Heart left ventricle (tissue), 16 donors: ENCODE data around the gene PLEKHG3. TPM values are rescaled to one million over a fixed set of nuclear protein-coding genes. Genes with fewer than 3 reads are reported as not detected.

ENCODE experiments used
- ATAC-seq, 4 donors: fragments of 200-7000 bp; cut with Tn5 transposase; one replicate each; pipeline ENCODE4 v1.9.1; 2020 to 2022; ENCODE audit warnings: moderate library complexity in 4 of 4, mild to moderate bottlenecking in 3 of 4, moderate number of reproducible peaks in 1 of 4
- DNase-seq, 5 donors: peaks; one replicate each; pipeline ENCODE4 v3.0.0-alpha.2; 2020
- H3K27ac ChIP-seq, 12 donors: fragments of 200-600 bp; sonication (generic) in 4 of 12; one replicate each; pipeline versions ENCODE4 v1.5.0 to v1.8.0; 2016 to 2022; ENCODE audit warnings: mild to moderate bottlenecking in 2 of 12
- H3K27me3 ChIP-seq, 9 donors: fragments of 200-600 bp; sonication (generic) in 2 of 9; one replicate each; pipeline versions ENCODE4 v1.5.1 to v1.8.0; 2016 to 2022; ENCODE audit warnings: mild to moderate bottlenecking in 3 of 9
- H3K36me3 ChIP-seq, 9 donors: fragments of 200-600 bp; sonication (generic) in 2 of 9; one replicate each; pipeline versions ENCODE4 v1.5.0 to v1.8.0; 2018 to 2022; ENCODE audit warnings: mild to moderate bottlenecking in 2 of 9
- H3K4me1 ChIP-seq, 12 donors: fragments of 200-600 bp; sonication (generic) in 4 of 12; one replicate each; pipeline versions ENCODE4 v1.5.0 to v1.8.0; 2016 to 2022; ENCODE audit warnings: mild to moderate bottlenecking in 3 of 12
- H3K4me3 ChIP-seq, 12 donors: fragments of 200-600 bp; sonication (generic) in 4 of 12; one replicate each; pipeline versions ENCODE4 v1.5.0 to v1.8.0; 2017 to 2022; ENCODE audit warnings: mild to moderate bottlenecking in 9 of 12, moderate library complexity in 4 of 12
- H3K9me3 ChIP-seq, 12 donors: fragments of 200-600 bp; sonication (generic) in 4 of 12; one replicate each; pipeline versions ENCODE4 v1.5.0 to v1.8.0; 2016 to 2022; ENCODE audit warnings: mild to moderate bottlenecking in 1 of 12
- POLR2A ChIP-seq, 2 donors: fragments of 450-650 bp; IDR thresholded peaks; one replicate each; pipeline ENCODE4 v1.6.1; 2017; ENCODE audit warnings: antibody characterized with exemption in 2 of 2, mild to moderate bottlenecking in 2 of 2, moderate library complexity in 2 of 2
- WGBS, 4 donors: extraction: QIAGEN DNeasy Blood & Tissue Kit in 2 of 4; methylation state at CpG; one replicate each; pipeline versions ENCODE4 v1.1.5 to v1.1.7; 2013 to 2018; 5-methylcytosine and 5-hydroxymethylcytosine counted together
- intact Hi-C, 10 donors: fragments of 100-400 bp; cut with DNase I; formaldehyde crosslinking; loops; one replicate each; pipeline versions ENCODE4 v1.11.1 to v1.14.2; 2022
- polyA plus RNA-seq, 2 donors: library from polyadenylated mRNA; stranded (reverse); fragments of 200-250 nt; gene quantifications; one replicate each; pipeline ENCODE4 v1.2.3, GENCODE V29; 2013
- total RNA-seq, 9 donors: library from RNA; depleted of rRNA in 2 of 9; stranded (reverse); fragments of >200 nt in 2 of 9; fragmentation: NEBNext Ultra II Directional in 3 of 9; extraction: Animal tissue kit (Norgen Biotek cat#: 25700) in 3 of 9; gene quantifications; one replicate each; pipeline versions ENCODE4 v1.1.0 to v1.2.4, GENCODE V29; 2016 to 2023
- TF ChIP-seq, protein P1 (sequence below), 12 donors: fragments of 200-600 bp; sonication (generic) in 4 of 12; IDR thresholded peaks; one replicate each; pipeline versions ENCODE4 v1.5.0 to v1.8.0; 2018 to 2022; ENCODE audit warnings: antibody characterized with exemption in 12 of 12, mild to moderate bottlenecking in 5 of 12
- donor health status: ischemic (EF 13 %, LVEDD 7.1; RV severe dilation, severe dysfunction).
- donor health status: healthy with polysubstance abuse.
- donor health status: DM: no; HTN: yes; CAD: no.
- donor health status: DM: no; HTN: no; CAD: no.
- donor health status: ischemic (EF 25% LVEDD 6.9; RV normal size, moderate dysfunction).
- donor health status: ischemic (EF 25% LVEDD 5.7; RV mildly dilated, moderate dysfunction).
- donor health status: healthy.
- donor health status: DM: yes; HTN: yes; CAD: no.
- donor health status: ischemic (EF 35%, LVEDD 5.7; RV mildly dilated, moderate dysfunction).
- donor health status: nonischemic (EF 11% LVEDD 7.7; RV severe dilation, severe dysfunction).
- donor health status: DM: yes; HTN: yes; CAD: no.
- donor health status: PGD.
- donor health status: ischemic (EF 29% LVEDD 5.4; RV normal size, mild dysfunction).
- donor health status: nonischemic (EF 23%, LVEDD 6.1; RV moderate dilation, normal function).

The PLEKHG3 gene
- total and polyA plus RNA-seq, 11 donors: 7.0 to 34.3 (median 17.8) TPM

DNA sequence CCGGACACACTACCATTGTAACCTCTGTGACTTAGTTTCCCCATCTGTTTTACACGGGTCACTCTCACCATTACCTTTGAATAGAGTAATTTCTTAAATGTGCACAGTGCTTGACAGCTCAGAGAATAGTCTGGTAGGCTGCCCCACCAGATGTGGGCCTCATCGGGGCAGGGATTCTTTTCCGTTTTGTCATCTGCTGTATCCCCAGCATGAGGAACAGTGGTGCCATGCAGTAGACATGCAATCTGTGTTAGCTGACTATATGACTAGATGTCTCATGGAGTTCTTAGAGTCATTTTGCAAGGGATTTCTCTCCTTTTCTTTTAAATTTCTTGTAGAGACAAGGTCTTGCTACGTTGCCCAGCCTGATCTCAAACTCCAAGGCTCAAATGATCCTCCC lies 44.9 kb upstream of the PLEKHG3 start:
- H3K36me3 ChIP-seq: no peaks in the 10 kb centered on the region
- H3K4me3 ChIP-seq: no peak overlapping the region
- WGBS, 4 donors: 90 to 94% (median 92%) methylated on average over 5 of the region's 5 CpGs
- TF ChIP-seq POLR2A (IDR thresholded peaks at IDR 0.05): no peak
- TF ChIP-seq, protein P1, sequence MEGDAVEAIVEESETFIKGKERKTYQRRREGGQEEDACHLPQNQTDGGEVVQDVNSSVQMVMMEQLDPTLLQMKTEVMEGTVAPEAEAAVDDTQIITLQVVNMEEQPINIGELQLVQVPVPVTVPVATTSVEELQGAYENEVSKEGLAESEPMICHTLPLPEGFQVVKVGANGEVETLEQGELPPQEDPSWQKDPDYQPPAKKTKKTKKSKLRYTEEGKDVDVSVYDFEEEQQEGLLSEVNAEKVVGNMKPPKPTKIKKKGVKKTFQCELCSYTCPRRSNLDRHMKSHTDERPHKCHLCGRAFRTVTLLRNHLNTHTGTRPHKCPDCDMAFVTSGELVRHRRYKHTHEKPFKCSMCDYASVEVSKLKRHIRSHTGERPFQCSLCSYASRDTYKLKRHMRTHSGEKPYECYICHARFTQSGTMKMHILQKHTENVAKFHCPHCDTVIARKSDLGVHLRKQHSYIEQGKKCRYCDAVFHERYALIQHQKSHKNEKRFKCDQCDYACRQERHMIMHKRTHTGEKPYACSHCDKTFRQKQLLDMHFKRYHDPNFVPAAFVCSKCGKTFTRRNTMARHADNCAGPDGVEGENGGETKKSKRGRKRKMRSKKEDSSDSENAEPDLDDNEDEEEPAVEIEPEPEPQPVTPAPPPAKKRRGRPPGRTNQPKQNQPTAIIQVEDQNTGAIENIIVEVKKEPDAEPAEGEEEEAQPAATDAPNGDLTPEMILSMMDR (IDR thresholded peaks at IDR 0.05): no peak
- no peak overlapping the region for H3K27ac ChIP-seq
- peaks cover 0 to 10% (median 8%) of the 10 kb centered on the region in 12 donors for H3K4me1 ChIP-seq
- no peaks in the 10 kb centered on the region for H3K27me3 ChIP-seq
- intact Hi-C loops: no loop called here
- ATAC-seq (no peak), DNase-seq (no peak)
- H3K9me3 ChIP-seq: no peaks in the 10 kb centered on the region

DNA sequence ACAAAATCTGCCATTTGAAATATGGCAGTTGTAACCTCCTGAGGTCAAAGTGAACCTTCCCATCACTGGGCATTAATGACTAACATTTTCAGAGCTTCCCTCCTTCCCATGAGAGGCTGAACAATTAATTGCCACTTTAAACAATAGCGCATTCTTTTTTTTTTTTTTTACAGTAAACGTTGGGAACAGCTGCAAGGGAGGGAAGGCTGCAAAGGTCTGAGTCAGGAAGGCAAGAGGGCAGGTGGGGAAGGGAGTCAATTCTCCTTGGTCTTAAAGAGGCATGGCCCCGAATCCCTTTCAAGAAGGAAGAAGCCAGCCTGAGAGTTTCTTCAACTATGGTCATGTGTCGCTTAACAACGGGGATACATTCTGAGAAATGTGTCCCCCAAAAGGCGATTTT lies 41.0 kb upstream of the PLEKHG3 start:
- intact Hi-C loops: no loop called here

DNA sequence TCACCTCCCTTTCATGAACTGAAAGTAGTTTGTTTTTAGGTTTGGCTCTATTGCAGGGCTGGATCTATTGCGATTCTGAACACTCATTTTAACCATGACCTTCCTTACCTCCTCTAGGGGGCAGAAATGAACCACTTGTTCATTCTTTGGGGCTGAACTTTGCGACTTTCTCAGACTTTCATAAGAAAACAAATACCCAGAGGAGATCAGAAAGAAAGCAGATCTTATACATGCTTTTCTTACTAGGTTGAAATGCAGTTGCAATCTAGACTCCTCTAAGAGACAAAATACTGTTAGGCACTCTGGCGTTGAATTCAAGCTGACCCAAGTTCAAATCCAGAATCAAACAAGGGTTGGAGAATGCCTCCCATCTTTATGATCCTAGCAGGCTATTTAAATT lies 32.6 kb upstream of the PLEKHG3 start:
- WGBS, 4 donors: 11 to 20% (median 18%) methylated on average over 3 of the region's 3 CpGs
- H3K4me3 ChIP-seq: no peak overlapping the region
- intact Hi-C loops: loop anchor here (1.0 to 10.0 kb wide), 9 partner anchors 36 to 233 kb away; no protein-coding TSS in a partner anchor
- TF ChIP-seq, protein P1 (IDR thresholded peaks at IDR 0.05): peak; percentile 51 to 84 (median 70)
- TF ChIP-seq POLR2A (IDR thresholded peaks at IDR 0.05): no peak
- H3K27me3 ChIP-seq: no peaks in the 10 kb centered on the region
- no peaks in the 10 kb centered on the region for H3K36me3 ChIP-seq
- H3K9me3 ChIP-seq: no peaks in the 10 kb centered on the region
- peaks cover 0 to 30% (median 3%) of the 10 kb centered on the region in 12 donors for H3K4me1 ChIP-seq
- H3K27ac ChIP-seq: no peak overlapping the region
- DNase-seq: no peak
- ATAC-seq: peak in 3 of 4 donors; percentile 55 to 71 (median 65)

More for the DNA sequence above, 41.0 kb upstream of the PLEKHG3 start:
- H3K27me3 ChIP-seq: no peaks in the 10 kb centered on the region
- no peak overlapping the region for H3K27ac ChIP-seq
- ATAC-seq (no peak), DNase-seq (no peak)
- TF ChIP-seq, protein P1 (IDR thresholded peaks at IDR 0.05): no peak
- TF ChIP-seq POLR2A (IDR thresholded peaks at IDR 0.05): no peak
- H3K4me3 ChIP-seq: no peak overlapping the region
- 73 to 84% (median 79%) methylated on average over 6 of the region's 6 CpGs for WGBS, 4 donors
- H3K36me3 ChIP-seq: no peaks in the 10 kb centered on the region
- H3K9me3 ChIP-seq: no peaks in the 10 kb centered on the region
- no peaks in the 10 kb centered on the region for H3K4me1 ChIP-seq

DNA sequence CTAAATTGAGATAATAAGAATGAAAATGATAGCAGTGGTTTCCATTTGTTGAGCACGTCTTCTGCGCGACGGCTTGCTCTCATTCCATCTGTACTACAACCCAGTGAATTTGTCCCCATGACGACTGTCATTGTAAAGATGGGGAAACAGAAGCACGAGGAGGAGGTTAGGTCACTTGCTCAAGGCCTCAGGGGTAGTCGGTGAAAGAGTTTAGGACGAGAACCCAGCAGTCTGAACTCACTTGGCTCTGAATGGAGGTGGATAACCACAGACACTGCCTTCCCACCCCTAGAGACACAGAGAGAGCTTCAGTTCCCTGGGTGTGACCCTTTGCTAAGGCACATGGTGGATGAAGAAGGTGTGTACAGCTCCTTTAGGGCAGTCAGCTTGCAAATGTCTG lies 30.9 kb upstream of the PLEKHG3 start:
- intact Hi-C loops: loop anchor here (2.0 to 10.0 kb wide), 9 partner anchors 34 to 231 kb away; no protein-coding TSS in a partner anchor
- H3K27ac ChIP-seq: peak overlapping the region in 2 of 12 donors; percentile 19 to 46
- no peak for ATAC-seq

More for the DNA sequence above, 30.9 kb upstream of the PLEKHG3 start:
- DNase-seq: no peak
- Histone ChIP-seq H3K4me3 (no peak overlapping the region), H3K4me1 (peaks cover 0 to 34% (median 3%) of the 10 kb centered on the region in 12 donors), H3K27me3 (no peaks in the 10 kb centered on the region), H3K9me3 (no peaks in the 10 kb centered on the region), H3K36me3 (no peaks in the 10 kb centered on the region)
- WGBS, 4 donors: 89 to 94% (median 92%) methylated on average over 8 of the region's 8 CpGs
- TF ChIP-seq POLR2A (IDR thresholded peaks at IDR 0.05): no peak
- TF ChIP-seq, protein P1 (IDR thresholded peaks at IDR 0.05): no peak
